Endothelial cell of umbilical vein (primary cell): ENCODE measurements around the gene CNTNAP2.

Experiments
- GATA2 ChIP-seq: IDR thresholded peaks from 2 replicates; pipeline ENCODE4 v1.7.0; 2011; ENCODE audit warnings: low read depth, mild to moderate bottlenecking, moderate library complexity, mixed read lengths, low read length; ENCODE audit not compliant: insufficient read length, insufficient read depth
- MYC ChIP-seq: IDR thresholded peaks from one replicate; pipeline ENCODE4 v1.6.1; 2011; ENCODE audit warnings: mild to moderate bottlenecking, low read depth, low read length
- POLR2A ChIP-seq: IDR thresholded peaks from 2 replicates; pipeline ENCODE4 v1.6.1; 2012; ENCODE audit warnings: low read depth, mild to moderate bottlenecking, control low read depth, low read length
- POLR2AphosphoS5 ChIP-seq: IDR thresholded peaks from 2 replicates; pipeline ENCODE4 v1.6.1; 2012; ENCODE audit warnings: low read depth, mild to moderate bottlenecking, control low read depth, low read length, moderate library complexity; ENCODE audit not compliant: insufficient read depth
- TF ChIP-seq, protein P1 (sequence below), 2 donors: IDR thresholded peaks; 1 replicate in 1 of 2; 2 replicates in 1 of 2; pipeline ENCODE4 v1.5.1; 2011; ENCODE audit warnings: low read length in 2 of 2, mild to moderate bottlenecking in 2 of 2, moderate library complexity in 2 of 2, control low read depth in 1 of 2, inconsistent platforms in 1 of 2, low read depth in 1 of 2; ENCODE audit not compliant: insufficient read depth in 1 of 2; ENCODE audit errors: extremely low read depth in 1 of 2
- TF ChIP-seq, protein P2 (sequence below): IDR thresholded peaks from 2 replicates; pipeline ENCODE4 v1.6.1; 2011; ENCODE audit not compliant: insufficient read depth, insufficient read length

GRCh38 chr7:148367731-148368475 is 2251.3 kb downstream of the CNTNAP2 start:
- TF ChIP-seq, protein P1, sequence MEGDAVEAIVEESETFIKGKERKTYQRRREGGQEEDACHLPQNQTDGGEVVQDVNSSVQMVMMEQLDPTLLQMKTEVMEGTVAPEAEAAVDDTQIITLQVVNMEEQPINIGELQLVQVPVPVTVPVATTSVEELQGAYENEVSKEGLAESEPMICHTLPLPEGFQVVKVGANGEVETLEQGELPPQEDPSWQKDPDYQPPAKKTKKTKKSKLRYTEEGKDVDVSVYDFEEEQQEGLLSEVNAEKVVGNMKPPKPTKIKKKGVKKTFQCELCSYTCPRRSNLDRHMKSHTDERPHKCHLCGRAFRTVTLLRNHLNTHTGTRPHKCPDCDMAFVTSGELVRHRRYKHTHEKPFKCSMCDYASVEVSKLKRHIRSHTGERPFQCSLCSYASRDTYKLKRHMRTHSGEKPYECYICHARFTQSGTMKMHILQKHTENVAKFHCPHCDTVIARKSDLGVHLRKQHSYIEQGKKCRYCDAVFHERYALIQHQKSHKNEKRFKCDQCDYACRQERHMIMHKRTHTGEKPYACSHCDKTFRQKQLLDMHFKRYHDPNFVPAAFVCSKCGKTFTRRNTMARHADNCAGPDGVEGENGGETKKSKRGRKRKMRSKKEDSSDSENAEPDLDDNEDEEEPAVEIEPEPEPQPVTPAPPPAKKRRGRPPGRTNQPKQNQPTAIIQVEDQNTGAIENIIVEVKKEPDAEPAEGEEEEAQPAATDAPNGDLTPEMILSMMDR (IDR thresholded peaks at IDR 0.05; ENCODE audit: extremely low read depth in 1 of 2, insufficient read depth in 1 of 2, low read depth in 1 of 2, low read length in 2 of 2): no peak
- TF ChIP-seq GATA2 (no peak), POLR2A (no peak), POLR2AphosphoS5 (no peak), MYC (no peak)
- TF ChIP-seq, protein P2, sequence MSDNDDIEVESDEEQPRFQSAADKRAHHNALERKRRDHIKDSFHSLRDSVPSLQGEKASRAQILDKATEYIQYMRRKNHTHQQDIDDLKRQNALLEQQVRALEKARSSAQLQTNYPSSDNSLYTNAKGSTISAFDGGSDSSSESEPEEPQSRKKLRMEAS: no peak
